ENCODE results near the gene F2R. TPM values are rescaled to one million over a fixed set of nuclear protein-coding genes. Genes with fewer than 3 reads are reported as not detected.
A peak's percentile ranks its signal among the peaks of the same experiment; 100 is the strongest.

F2R gene
- 48.5 and 53.8 TPM in 2 replicates for total RNA-seq (ENCODE audit: low replicate concordance)

DNA sequence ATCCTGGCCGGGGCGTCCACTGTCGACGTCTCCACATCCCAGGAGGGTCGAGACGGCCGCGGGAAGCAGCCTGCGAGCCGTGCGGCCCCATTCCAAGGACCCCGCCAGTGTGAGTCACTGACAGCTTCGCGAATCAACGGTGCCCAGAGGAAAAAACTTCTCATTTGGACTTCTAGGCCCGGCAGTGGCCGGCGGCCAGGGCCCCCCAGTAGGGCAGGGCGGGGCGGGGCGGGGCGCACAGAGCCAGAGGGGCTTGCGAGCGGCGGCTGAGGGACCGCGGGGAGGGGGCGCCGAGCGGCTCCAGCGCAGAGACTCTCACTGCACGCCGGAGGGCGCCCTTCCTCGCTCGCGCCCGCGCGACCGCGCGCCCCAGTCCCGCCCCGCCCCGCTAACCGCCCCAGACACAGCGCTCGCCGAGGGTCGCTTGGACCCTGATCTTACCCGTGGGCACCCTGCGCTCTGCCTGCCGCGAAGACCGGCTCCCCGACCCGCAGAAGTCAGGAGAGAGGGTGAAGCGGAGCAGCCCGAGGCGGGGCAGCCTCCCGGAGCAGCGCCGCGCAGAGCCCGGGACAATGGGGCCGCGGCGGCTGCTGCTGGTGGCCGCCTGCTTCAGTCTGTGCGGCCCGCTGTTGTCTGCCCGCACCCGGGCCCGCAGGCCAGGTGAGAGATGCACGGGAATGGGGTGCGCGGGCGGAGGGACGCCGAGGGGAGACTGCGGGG is at the start of gene F2R:
Gene F2R (plus strand): TSS at position 391 of the 720 bp plus-strand sequence. CDS start 182 bp downstream, at position 573.
- Histone ChIP-seq H3K9me3 (ENCODE audit: low read depth) (no peaks in the 10 kb centered on the region), H3K36me3 (no peaks in the 10 kb centered on the region), H2AFZ (replicated peaks) (peak within 1 kb of the TSS; percentile 74), H3K9ac (peak within 1 kb of the TSS; percentile 68), H4K20me1 (ENCODE audit: low read depth) (peaks cover 34% of the 10 kb centered on the region), H3K4me2 (peak within 1 kb of the TSS; percentile 94), H3K4me1 (peaks cover 13% of the 10 kb centered on the region), H3K27me3 (peaks cover 27% of the 10 kb centered on the region), H3K79me2 (ENCODE audit: low read depth) (peaks cover 46% of the 10 kb centered on the region), H3K4me3 (peak within 1 kb of the TSS; percentile 85), H3K27ac (no peak within 1 kb of the TSS), H3F3A (ENCODE audit: low read depth) (no peaks in the 10 kb centered on the region)
- H3K36me3 Mint-ChIP-seq = peaks cover 14% of the 10 kb centered on the region
- H3K27me3 Mint-ChIP-seq (ENCODE audit: insufficient read depth, low read depth) = peaks cover 24% of the 10 kb centered on the region
- peak within 1 kb of the TSS; percentile 86 for H3K27ac Mint-ChIP-seq
- peak; percentile 91 for DNase-seq (ENCODE audit: low spot score)
- H3K4me1 Mint-ChIP-seq = peaks cover 19% of the 10 kb centered on the region
- TF ChIP-seq, protein P1, sequence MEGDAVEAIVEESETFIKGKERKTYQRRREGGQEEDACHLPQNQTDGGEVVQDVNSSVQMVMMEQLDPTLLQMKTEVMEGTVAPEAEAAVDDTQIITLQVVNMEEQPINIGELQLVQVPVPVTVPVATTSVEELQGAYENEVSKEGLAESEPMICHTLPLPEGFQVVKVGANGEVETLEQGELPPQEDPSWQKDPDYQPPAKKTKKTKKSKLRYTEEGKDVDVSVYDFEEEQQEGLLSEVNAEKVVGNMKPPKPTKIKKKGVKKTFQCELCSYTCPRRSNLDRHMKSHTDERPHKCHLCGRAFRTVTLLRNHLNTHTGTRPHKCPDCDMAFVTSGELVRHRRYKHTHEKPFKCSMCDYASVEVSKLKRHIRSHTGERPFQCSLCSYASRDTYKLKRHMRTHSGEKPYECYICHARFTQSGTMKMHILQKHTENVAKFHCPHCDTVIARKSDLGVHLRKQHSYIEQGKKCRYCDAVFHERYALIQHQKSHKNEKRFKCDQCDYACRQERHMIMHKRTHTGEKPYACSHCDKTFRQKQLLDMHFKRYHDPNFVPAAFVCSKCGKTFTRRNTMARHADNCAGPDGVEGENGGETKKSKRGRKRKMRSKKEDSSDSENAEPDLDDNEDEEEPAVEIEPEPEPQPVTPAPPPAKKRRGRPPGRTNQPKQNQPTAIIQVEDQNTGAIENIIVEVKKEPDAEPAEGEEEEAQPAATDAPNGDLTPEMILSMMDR (IDR thresholded peaks at IDR 0.05) = peak; percentile 66
- no peak for TF ChIP-seq EZH2phosphoT487 (IDR thresholded peaks at IDR 0.05)
- TF ChIP-seq EZH2 (IDR thresholded peaks at IDR 0.05) = peak; percentile 60
- no peaks in the 10 kb centered on the region for H3K9me3 Mint-ChIP-seq
- peak within 1 kb of the TSS; percentile 94 for H3K4me3 Mint-ChIP-seq

DNA sequence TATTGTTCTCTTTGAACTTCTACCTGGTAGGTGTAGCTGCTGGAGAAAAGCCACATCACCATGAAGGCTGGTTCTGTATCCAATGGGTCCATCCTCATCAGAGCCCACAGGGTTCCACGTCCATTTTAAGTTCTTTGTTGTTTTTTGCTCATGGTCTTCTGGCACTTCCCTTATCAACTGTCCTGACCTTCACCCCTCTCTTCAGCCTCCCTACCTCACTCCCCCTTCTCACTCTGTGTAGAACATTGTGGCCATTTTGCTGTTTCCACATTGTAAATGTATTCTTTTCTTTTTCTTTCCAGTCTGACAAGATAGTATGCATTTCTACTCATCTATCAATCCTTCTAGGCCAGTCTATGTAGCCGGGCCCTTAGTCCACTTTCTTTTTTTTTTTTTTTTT is 48.4 kb upstream of the F2R start:
- peaks cover 14% of the 10 kb centered on the region for H3K36me3 Mint-ChIP-seq

DNA sequence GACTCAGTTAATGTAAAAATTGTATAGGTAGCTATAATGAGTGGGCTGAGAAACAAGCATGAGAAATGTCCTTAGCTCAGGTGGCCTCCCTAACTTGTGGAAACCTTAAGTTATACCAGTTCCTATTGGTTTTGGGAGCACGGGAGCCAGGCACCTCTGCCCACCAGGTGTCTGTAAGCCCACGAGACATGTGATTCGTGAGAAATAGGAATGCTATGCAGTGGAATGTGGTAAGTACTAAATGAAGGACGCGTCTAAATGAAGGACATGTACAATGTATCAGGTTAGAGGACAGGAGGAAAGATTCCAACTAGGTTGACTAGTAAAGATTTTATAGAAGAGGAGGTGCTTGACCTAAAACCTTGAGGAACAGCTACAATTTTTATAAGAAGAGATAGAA is 46.7 kb upstream of the F2R start:
- Mint-ChIP-seq H3K27ac (no peak overlapping the region), H3K9me3 (no peaks in the 10 kb centered on the region), H3K36me3 (peaks cover 14% of the 10 kb centered on the region), H3K4me3 (no peak overlapping the region), H3K4me1 (no peaks in the 10 kb centered on the region), H3K27me3 (ENCODE audit: insufficient read depth, low read depth) (peaks cover 5% of the 10 kb centered on the region)
- no peak overlapping the region for H3K4me2 ChIP-seq
- H3K4me3 ChIP-seq = no peak overlapping the region
- no peak overlapping the region for H3K9ac ChIP-seq
- TF ChIP-seq, protein P1 (IDR thresholded peaks at IDR 0.05) = no peak
- TF ChIP-seq EZH2 (IDR thresholded peaks at IDR 0.05) (no peak), EZH2phosphoT487 (IDR thresholded peaks at IDR 0.05) (no peak)
- no peaks in the 10 kb centered on the region for H3K79me2 ChIP-seq (ENCODE audit: low read depth)
- no peaks in the 10 kb centered on the region for H3K36me3 ChIP-seq
- H2AFZ ChIP-seq (replicated peaks) = no peak overlapping the region
- no peaks in the 10 kb centered on the region for H3K27me3 ChIP-seq
- H3K4me1 ChIP-seq = no peaks in the 10 kb centered on the region
- no peak overlapping the region for H3K27ac ChIP-seq
- no peaks in the 10 kb centered on the region for H4K20me1 ChIP-seq (ENCODE audit: low read depth)
- no peaks in the 10 kb centered on the region for H3F3A ChIP-seq (ENCODE audit: low read depth)
- H3K9me3 ChIP-seq (ENCODE audit: low read depth) = no peaks in the 10 kb centered on the region
- DNase-seq (ENCODE audit: low spot score) = no peak

More for the DNA sequence above, 48.4 kb upstream of the F2R start:
- no peaks in the 10 kb centered on the region for H3K9me3 ChIP-seq (ENCODE audit: low read depth)
- H3K27ac ChIP-seq = no peak overlapping the region
- no peaks in the 10 kb centered on the region for H4K20me1 ChIP-seq (ENCODE audit: low read depth)
- H3K9me3 Mint-ChIP-seq = no peaks in the 10 kb centered on the region
- H2AFZ ChIP-seq (replicated peaks) = no peak overlapping the region
- no peak overlapping the region for H3K27ac Mint-ChIP-seq
- no peak for DNase-seq (ENCODE audit: low spot score)
- TF ChIP-seq EZH2 (IDR thresholded peaks at IDR 0.05) (no peak), EZH2phosphoT487 (IDR thresholded peaks at IDR 0.05) (no peak)
- TF ChIP-seq, protein P1 (IDR thresholded peaks at IDR 0.05) = no peak
- H3K4me1 Mint-ChIP-seq = no peaks in the 10 kb centered on the region
- no peaks in the 10 kb centered on the region for H3F3A ChIP-seq (ENCODE audit: low read depth)
- no peaks in the 10 kb centered on the region for H3K36me3 ChIP-seq
- no peak overlapping the region for H3K4me2 ChIP-seq
- H3K4me3 Mint-ChIP-seq = no peak overlapping the region
- H3K27me3 ChIP-seq = no peaks in the 10 kb centered on the region
- no peaks in the 10 kb centered on the region for H3K4me1 ChIP-seq
- H3K27me3 Mint-ChIP-seq (ENCODE audit: insufficient read depth, low read depth) = peaks cover 5% of the 10 kb centered on the region
- H3K9ac ChIP-seq = no peak overlapping the region
- no peaks in the 10 kb centered on the region for H3K79me2 ChIP-seq (ENCODE audit: low read depth)
- H3K4me3 ChIP-seq = no peak overlapping the region
